ENCODE measurements around the gene MYO1B.

Gene MYO1B

GRCh38 chr2:191432121-191432520 lies 186.9 kb downstream of the MYO1B start:
- H3K27me3 ChIP-seq (ENCODE audit: insufficient read depth, insufficient read length), result no peaks in the 10 kb centered on the region
- no peak overlapping the region for H3K4me3 ChIP-seq (ENCODE audit: insufficient read length, low read depth)
- TF ChIP-seq ZNF274 (IDR thresholded peaks at IDR 0.05; ENCODE audit: low read depth, low read length) (no peak), SUZ12 (IDR thresholded peaks at IDR 0.05; ENCODE audit: extremely low read depth, insufficient read depth, insufficient read length) (no peak), YY1 (IDR thresholded peaks at IDR 0.05; ENCODE audit: insufficient read depth, insufficient read length) (no peak)
- no peaks in the 10 kb centered on the region for H3K4me1 ChIP-seq (ENCODE audit: insufficient read depth, insufficient read length)
- H3K9ac ChIP-seq (ENCODE audit: insufficient read length, low read depth), result no peak overlapping the region
- no peaks in the 10 kb centered on the region for H3K36me3 ChIP-seq (ENCODE audit: insufficient read depth, insufficient read length, low read length)
- no peak for DNase-seq (ENCODE audit: low read depth, low spot score)
- H3K9me3 ChIP-seq (ENCODE audit: insufficient read depth, low read length), result peaks cover 7% of the 10 kb centered on the region; the same call in 1 of the 2 replicates

GRCh38 chr2:191434072-191434471 lies 188.9 kb downstream of the MYO1B start:
- Histone ChIP-seq H3K4me1 (ENCODE audit: insufficient read depth, insufficient read length) (no peaks in the 10 kb centered on the region), H3K9ac (ENCODE audit: insufficient read length, low read depth) (no peak overlapping the region), H3K27me3 (ENCODE audit: insufficient read depth, insufficient read length) (no peaks in the 10 kb centered on the region), H3K4me3 (ENCODE audit: insufficient read length, low read depth) (no peak overlapping the region), H3K36me3 (ENCODE audit: insufficient read depth, insufficient read length, low read length) (no peaks in the 10 kb centered on the region), H3K9me3 (ENCODE audit: insufficient read depth, low read length) (peaks cover 7% of the 10 kb centered on the region; the same call in 1 of the 2 replicates)
- no peak for DNase-seq (ENCODE audit: low read depth, low spot score)
- TF ChIP-seq ZNF274 (IDR thresholded peaks at IDR 0.05; ENCODE audit: low read depth, low read length) (no peak), SUZ12 (IDR thresholded peaks at IDR 0.05; ENCODE audit: extremely low read depth, insufficient read depth, insufficient read length) (no peak), YY1 (IDR thresholded peaks at IDR 0.05; ENCODE audit: insufficient read depth, insufficient read length) (no peak)

- Histone ChIP-seq H3K4me3 (ENCODE audit: insufficient read length, low read depth) (no peak overlapping the region), H3K36me3 (ENCODE audit: insufficient read depth, insufficient read length, low read length) (no peaks in the 10 kb centered on the region), H3K9me3 (ENCODE audit: insufficient read depth, low read length) (peaks cover 7% of the 10 kb centered on the region; the same call in 1 of the 2 replicates), H3K4me1 (ENCODE audit: insufficient read depth, insufficient read length) (no peaks in the 10 kb centered on the region), H3K9ac (ENCODE audit: insufficient read length, low read depth) (no peak overlapping the region), H3K27me3 (ENCODE audit: insufficient read depth, insufficient read length) (no peaks in the 10 kb centered on the region)
- DNase-seq (ENCODE audit: low read depth, low spot score), result no peak
- no peak for TF ChIP-seq ZNF274 (IDR thresholded peaks at IDR 0.05; ENCODE audit: low read depth, low read length)
- TF ChIP-seq SUZ12 (IDR thresholded peaks at IDR 0.05; ENCODE audit: extremely low read depth, insufficient read depth, insufficient read length), result no peak
- TF ChIP-seq YY1 (IDR thresholded peaks at IDR 0.05; ENCODE audit: insufficient read depth, insufficient read length), result no peak
Observed at GRCh38 chr2:191435141-191435540, 189.9 kb downstream of the MYO1B start.

- H3K4me1 ChIP-seq (ENCODE audit: insufficient read depth, insufficient read length), result no peaks in the 10 kb centered on the region
- peaks cover 7% of the 10 kb centered on the region; the same call in 1 of the 2 replicates for H3K9me3 ChIP-seq (ENCODE audit: insufficient read depth, low read length)
- no peaks in the 10 kb centered on the region for H3K36me3 ChIP-seq (ENCODE audit: insufficient read depth, insufficient read length, low read length)
- DNase-seq (ENCODE audit: low read depth, low spot score), result no peak
- H3K4me3 ChIP-seq (ENCODE audit: insufficient read length, low read depth), result no peak overlapping the region
- no peak overlapping the region for H3K9ac ChIP-seq (ENCODE audit: insufficient read length, low read depth)
- H3K27me3 ChIP-seq (ENCODE audit: insufficient read depth, insufficient read length), result no peaks in the 10 kb centered on the region
- no peak for TF ChIP-seq YY1 (IDR thresholded peaks at IDR 0.05; ENCODE audit: insufficient read depth, insufficient read length)
- no peak for TF ChIP-seq ZNF274 (IDR thresholded peaks at IDR 0.05; ENCODE audit: low read depth, low read length)
- TF ChIP-seq SUZ12 (IDR thresholded peaks at IDR 0.05; ENCODE audit: extremely low read depth, insufficient read depth, insufficient read length), result no peak
Observed at GRCh38 chr2:191436368-191437055, 191.3 kb downstream of the MYO1B start.

GRCh38 chr2:191439481-191439880 lies 194.3 kb downstream of the MYO1B start:
- H3K4me1 ChIP-seq (ENCODE audit: insufficient read depth, insufficient read length), result no peaks in the 10 kb centered on the region
- H3K4me3 ChIP-seq (ENCODE audit: insufficient read length, low read depth), result no peak overlapping the region
- TF ChIP-seq SUZ12 (IDR thresholded peaks at IDR 0.05; ENCODE audit: extremely low read depth, insufficient read depth, insufficient read length) (no peak), YY1 (IDR thresholded peaks at IDR 0.05; ENCODE audit: insufficient read depth, insufficient read length) (no peak), ZNF274 (IDR thresholded peaks at IDR 0.05; ENCODE audit: low read depth, low read length) (no peak)
- H3K9me3 ChIP-seq (ENCODE audit: insufficient read depth, low read length), result no peaks in the 10 kb centered on the region
- no peaks in the 10 kb centered on the region for H3K27me3 ChIP-seq (ENCODE audit: insufficient read depth, insufficient read length)
- DNase-seq (ENCODE audit: low read depth, low spot score), result no peak
- H3K36me3 ChIP-seq (ENCODE audit: insufficient read depth, insufficient read length, low read length), result no peaks in the 10 kb centered on the region
- no peak overlapping the region for H3K9ac ChIP-seq (ENCODE audit: insufficient read length, low read depth)

- Histone ChIP-seq H3K36me3 (ENCODE audit: insufficient read depth, insufficient read length, low read length) (no peaks in the 10 kb centered on the region), H3K4me1 (ENCODE audit: insufficient read depth, insufficient read length) (no peaks in the 10 kb centered on the region), H3K9me3 (ENCODE audit: insufficient read depth, low read length) (no peaks in the 10 kb centered on the region), H3K4me3 (ENCODE audit: insufficient read length, low read depth) (no peak overlapping the region), H3K27me3 (ENCODE audit: insufficient read depth, insufficient read length) (no peaks in the 10 kb centered on the region), H3K9ac (ENCODE audit: insufficient read length, low read depth) (no peak overlapping the region)
- no peak for TF ChIP-seq SUZ12 (IDR thresholded peaks at IDR 0.05; ENCODE audit: extremely low read depth, insufficient read depth, insufficient read length)
- no peak for TF ChIP-seq YY1 (IDR thresholded peaks at IDR 0.05; ENCODE audit: insufficient read depth, insufficient read length)
- TF ChIP-seq ZNF274 (IDR thresholded peaks at IDR 0.05; ENCODE audit: low read depth, low read length), result no peak
- DNase-seq (ENCODE audit: low read depth, low spot score), result no peak
Observed at GRCh38 chr2:191441496-191442214, 196.5 kb downstream of the MYO1B start.

GRCh38 chr2:191443446-191443845 lies 198.2 kb downstream of the MYO1B start:
- Histone ChIP-seq H3K27me3 (ENCODE audit: insufficient read depth, insufficient read length) (no peaks in the 10 kb centered on the region), H3K4me1 (ENCODE audit: insufficient read depth, insufficient read length) (no peaks in the 10 kb centered on the region), H3K9ac (ENCODE audit: insufficient read length, low read depth) (no peak overlapping the region), H3K4me3 (ENCODE audit: insufficient read length, low read depth) (no peak overlapping the region), H3K9me3 (ENCODE audit: insufficient read depth, low read length) (no peaks in the 10 kb centered on the region), H3K36me3 (ENCODE audit: insufficient read depth, insufficient read length, low read length) (no peaks in the 10 kb centered on the region)
- DNase-seq (ENCODE audit: low read depth, low spot score), result no peak
- TF ChIP-seq SUZ12 (IDR thresholded peaks at IDR 0.05; ENCODE audit: extremely low read depth, insufficient read depth, insufficient read length), result no peak
- no peak for TF ChIP-seq ZNF274 (IDR thresholded peaks at IDR 0.05; ENCODE audit: low read depth, low read length)
- TF ChIP-seq YY1 (IDR thresholded peaks at IDR 0.05; ENCODE audit: insufficient read depth, insufficient read length), result no peak
